Measurements from ENCODE around the gene MIPOL1. TPM values are rescaled to one million over a fixed set of nuclear protein-coding genes. Genes with fewer than 3 reads are reported as not detected.

Gene MIPOL1
- total and polyA plus RNA-seq, 4 donors: 0.51 to 6.6 (median 1.9) TPM

GRCh38 chr14:37566811-37567371 is 369.2 kb downstream of the MIPOL1 start:
- H3K27ac ChIP-seq (ENCODE audit: low read depth in 1 of 2, low read length in 2 of 2): peak overlapping the region; percentile 67 to 89
- 9% methylated on average over 3 of the region's 3 CpGs for WGBS
- no peaks in the 10 kb centered on the region for H3K36me3 ChIP-seq (ENCODE audit: control insufficient read depth in 4 of 4, insufficient read depth in 3 of 4, low read depth in 1 of 4, low read length in 3 of 4)
- H3K9ac ChIP-seq (ENCODE audit: low read depth in 1 of 2, low read length in 2 of 2): peak overlapping the region; percentile 33 to 56
- TF ChIP-seq NR2F2 (IDR thresholded peaks at IDR 0.05) (no peak), FOXA2 (IDR thresholded peaks at IDR 0.05) (peak; percentile 55), GABPA (IDR thresholded peaks at IDR 0.05 in 1 of 2, conservative IDR thresholded peaks at IDR 0.05 in 1 of 2) (no peak), HNF4G (IDR thresholded peaks at IDR 0.05) (no peak), SP1 (IDR thresholded peaks at IDR 0.05) (peak; percentile 83), CTCF (IDR thresholded peaks at IDR 0.05; ENCODE audit: low read depth, low read length, missing input control) (no peak), MAX (IDR thresholded peaks at IDR 0.05) (peak; percentile 56), RAD21 (IDR thresholded peaks at IDR 0.05) (peak; percentile 38 to 66), RXRA (IDR thresholded peaks at IDR 0.05) (peak; percentile 77 to 84), ZBTB33 (IDR thresholded peaks at IDR 0.05) (no peak), TAF1 (conservative IDR thresholded peaks at IDR 0.05) (no peak), HNF4A (conservative IDR thresholded peaks at IDR 0.05) (peak; percentile 71 to 75), FOXA1 (IDR thresholded peaks at IDR 0.05) (peak; percentile 42), JUND (IDR thresholded peaks at IDR 0.05) (peak; percentile 51 to 82), YY1 (IDR thresholded peaks at IDR 0.05) (peak; percentile 62), EGR1 (IDR thresholded peaks at IDR 0.05; ENCODE audit: low read depth in 2 of 2) (no peak)
- TF ChIP-seq, protein P1, sequence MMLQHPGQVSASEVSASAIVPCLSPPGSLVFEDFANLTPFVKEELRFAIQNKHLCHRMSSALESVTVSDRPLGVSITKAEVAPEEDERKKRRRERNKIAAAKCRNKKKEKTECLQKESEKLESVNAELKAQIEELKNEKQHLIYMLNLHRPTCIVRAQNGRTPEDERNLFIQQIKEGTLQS (IDR thresholded peaks at IDR 0.05): peak; percentile 27
- TF ChIP-seq, protein P2, sequence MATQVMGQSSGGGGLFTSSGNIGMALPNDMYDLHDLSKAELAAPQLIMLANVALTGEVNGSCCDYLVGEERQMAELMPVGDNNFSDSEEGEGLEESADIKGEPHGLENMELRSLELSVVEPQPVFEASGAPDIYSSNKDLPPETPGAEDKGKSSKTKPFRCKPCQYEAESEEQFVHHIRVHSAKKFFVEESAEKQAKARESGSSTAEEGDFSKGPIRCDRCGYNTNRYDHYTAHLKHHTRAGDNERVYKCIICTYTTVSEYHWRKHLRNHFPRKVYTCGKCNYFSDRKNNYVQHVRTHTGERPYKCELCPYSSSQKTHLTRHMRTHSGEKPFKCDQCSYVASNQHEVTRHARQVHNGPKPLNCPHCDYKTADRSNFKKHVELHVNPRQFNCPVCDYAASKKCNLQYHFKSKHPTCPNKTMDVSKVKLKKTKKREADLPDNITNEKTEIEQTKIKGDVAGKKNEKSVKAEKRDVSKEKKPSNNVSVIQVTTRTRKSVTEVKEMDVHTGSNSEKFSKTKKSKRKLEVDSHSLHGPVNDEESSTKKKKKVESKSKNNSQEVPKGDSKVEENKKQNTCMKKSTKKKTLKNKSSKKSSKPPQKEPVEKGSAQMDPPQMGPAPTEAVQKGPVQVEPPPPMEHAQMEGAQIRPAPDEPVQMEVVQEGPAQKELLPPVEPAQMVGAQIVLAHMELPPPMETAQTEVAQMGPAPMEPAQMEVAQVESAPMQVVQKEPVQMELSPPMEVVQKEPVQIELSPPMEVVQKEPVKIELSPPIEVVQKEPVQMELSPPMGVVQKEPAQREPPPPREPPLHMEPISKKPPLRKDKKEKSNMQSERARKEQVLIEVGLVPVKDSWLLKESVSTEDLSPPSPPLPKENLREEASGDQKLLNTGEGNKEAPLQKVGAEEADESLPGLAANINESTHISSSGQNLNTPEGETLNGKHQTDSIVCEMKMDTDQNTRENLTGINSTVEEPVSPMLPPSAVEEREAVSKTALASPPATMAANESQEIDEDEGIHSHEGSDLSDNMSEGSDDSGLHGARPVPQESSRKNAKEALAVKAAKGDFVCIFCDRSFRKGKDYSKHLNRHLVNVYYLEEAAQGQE (IDR thresholded peaks at IDR 0.05): peak; percentile 48
- peaks cover 0 to 34% (median 22%) of the 10 kb centered on the region in 4 donors for H3K4me1 ChIP-seq (ENCODE audit: control insufficient read depth in 4 of 4, insufficient read depth in 4 of 4, low read length in 3 of 4)
- DNase-seq (ENCODE audit: low spot score): no peak
- peak overlapping the region in 2 of 3 donors; percentile 7 to 37 for H3K4me3 ChIP-seq (ENCODE audit: low read depth in 1 of 3, low read length in 3 of 3)
- no peaks in the 10 kb centered on the region for H3K9me3 ChIP-seq (ENCODE audit: control insufficient read depth in 4 of 4, low read length in 3 of 4)
- H3K27me3 ChIP-seq (ENCODE audit: control insufficient read depth in 4 of 4, insufficient read depth in 4 of 4, low read length in 3 of 4): no peaks in the 10 kb centered on the region
